ENCODE results near the gene SERPINH1. TPM values are rescaled to one million over a fixed set of nuclear protein-coding genes. Genes with fewer than 3 reads are reported as not detected.

Gene SERPINH1
- total and polyA plus RNA-seq, 2 donors (not counting 3 experiments of a cell fraction or from before 2014, with no cell fraction given): 409 to 816 TPM

DNA sequence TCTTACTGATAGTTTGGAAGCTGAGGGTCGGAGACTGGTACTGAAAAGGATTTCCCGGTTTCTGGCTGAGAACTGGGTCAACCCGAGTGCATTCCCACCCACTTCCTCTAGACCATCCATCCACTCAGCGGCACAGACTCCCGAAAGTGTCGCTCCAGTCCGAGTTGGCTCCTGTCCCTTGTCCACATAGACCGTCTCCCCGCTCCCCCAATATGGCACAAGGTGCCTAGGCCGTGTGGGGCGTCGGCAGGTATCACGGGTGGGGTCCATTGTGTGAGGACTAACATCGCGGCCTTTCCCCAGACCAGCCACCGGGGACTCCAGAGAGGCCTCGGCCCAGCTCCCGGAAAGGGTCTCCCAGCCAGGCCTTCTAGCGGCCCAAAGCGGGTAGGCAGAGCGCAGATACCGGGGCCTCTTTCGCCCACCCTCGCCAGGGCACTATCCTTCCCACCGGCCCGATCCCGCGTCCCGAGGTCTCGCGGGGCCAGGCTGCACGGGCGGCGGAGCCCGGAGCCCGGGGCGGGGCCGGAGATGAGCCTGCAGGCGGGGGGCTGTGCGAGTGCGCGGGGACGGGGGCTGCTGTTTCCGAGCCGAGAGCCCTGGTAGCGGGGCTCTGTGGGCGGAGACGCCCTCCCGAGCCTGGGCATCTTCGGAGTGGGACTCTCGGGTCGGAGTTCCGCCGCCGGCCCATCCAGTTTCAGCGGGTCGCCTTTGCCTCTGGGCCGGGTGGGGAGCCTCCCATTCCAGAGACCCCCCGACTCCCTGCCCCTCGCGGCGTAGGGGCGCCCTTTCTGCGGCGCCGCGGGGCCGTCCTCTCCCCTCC is 21.1 kb downstream of the SERPINH1 start:
- TSS peak; percentile 91 for BruUV-seq (replicated peaks)
- ChIA-PET CTCF (interaction anchor here (0.8 to 2.7 kb wide), 9 partner anchors 10 to 123 kb away, joined by 3 to 9 read pairs (median 5); no protein-coding TSS in a partner anchor), POLR2A (interaction anchor here (0.6 to 1.8 kb wide), 5 partner anchors 9 to 230 kb away, joined by 3 to 8 read pairs (median 7); no protein-coding TSS in a partner anchor)
- FAIRE-seq (peak; percentile 90), DNase-seq (ENCODE audit: low read depth, low spot score) (peak; percentile 84)
- no peaks in the 10 kb centered on the region for H4K20me1 ChIP-seq (replicated peaks; ENCODE audit: control insufficient read depth, extremely low read depth, insufficient read depth, low read length)
- H3K9me3 ChIP-seq (replicated peaks; ENCODE audit: control insufficient read depth, insufficient read depth, low read length): no peaks in the 10 kb centered on the region
- no peaks in the 10 kb centered on the region for H3K79me2 ChIP-seq (ENCODE audit: control insufficient read depth, insufficient read depth, low read length)
- no peaks in the 10 kb centered on the region for H3K36me3 ChIP-seq (ENCODE audit: control insufficient read depth in 2 of 2, extremely low read depth in 1 of 2, insufficient read depth in 2 of 2, low read length in 2 of 2)
- H3K27ac ChIP-seq (ENCODE audit: insufficient read depth, low read depth, low read length): peak overlapping the region; percentile 94
- peak overlapping the region; percentile 17 to 62 (median 38) for H3K4me3 ChIP-seq (replicated peaks in 1 of 3; ENCODE audit: insufficient read depth in 1 of 3, low read depth in 1 of 3, low read length in 3 of 3)
- dilution Hi-C loops (cut with MboI; ENCODE audit: extremely low pct_ligation_motif_present, low sequenced_read_pairs) (no loop called here), intact Hi-C loops (cut with micrococcal nuclease) (loop anchor here (1.0 kb wide), 4 partner anchors 18 to 115 kb away; no protein-coding TSS in a partner anchor)
- TF ChIP-seq FOS (IDR thresholded peaks at IDR 0.05; ENCODE audit: borderline replicate concordance, insufficient read depth, low read length): no peak
- TF ChIP-seq, protein P1, sequence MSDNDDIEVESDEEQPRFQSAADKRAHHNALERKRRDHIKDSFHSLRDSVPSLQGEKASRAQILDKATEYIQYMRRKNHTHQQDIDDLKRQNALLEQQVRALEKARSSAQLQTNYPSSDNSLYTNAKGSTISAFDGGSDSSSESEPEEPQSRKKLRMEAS (IDR thresholded peaks at IDR 0.05; ENCODE audit: insufficient read depth, insufficient read length): no peak
- peak; percentile 83 for TF ChIP-seq POLR2AphosphoS5 (IDR thresholded peaks at IDR 0.05; ENCODE audit: insufficient read depth, low read depth, low read length)
- peak; percentile 69 for TF ChIP-seq POLR2A (IDR thresholded peaks at IDR 0.05; ENCODE audit: low read depth, low read length)
- no peak for TF ChIP-seq GATA2 (IDR thresholded peaks at IDR 0.05; ENCODE audit: insufficient read depth, insufficient read length, low read depth, low read length)
- no peak for TF ChIP-seq EZH2 (IDR thresholded peaks at IDR 0.05; ENCODE audit: borderline replicate concordance, low read depth, low read length, severe bottlenecking)
- no peak for TF ChIP-seq MYC (IDR thresholded peaks at IDR 0.05; ENCODE audit: low read depth, low read length)
- TF ChIP-seq, protein P2, sequence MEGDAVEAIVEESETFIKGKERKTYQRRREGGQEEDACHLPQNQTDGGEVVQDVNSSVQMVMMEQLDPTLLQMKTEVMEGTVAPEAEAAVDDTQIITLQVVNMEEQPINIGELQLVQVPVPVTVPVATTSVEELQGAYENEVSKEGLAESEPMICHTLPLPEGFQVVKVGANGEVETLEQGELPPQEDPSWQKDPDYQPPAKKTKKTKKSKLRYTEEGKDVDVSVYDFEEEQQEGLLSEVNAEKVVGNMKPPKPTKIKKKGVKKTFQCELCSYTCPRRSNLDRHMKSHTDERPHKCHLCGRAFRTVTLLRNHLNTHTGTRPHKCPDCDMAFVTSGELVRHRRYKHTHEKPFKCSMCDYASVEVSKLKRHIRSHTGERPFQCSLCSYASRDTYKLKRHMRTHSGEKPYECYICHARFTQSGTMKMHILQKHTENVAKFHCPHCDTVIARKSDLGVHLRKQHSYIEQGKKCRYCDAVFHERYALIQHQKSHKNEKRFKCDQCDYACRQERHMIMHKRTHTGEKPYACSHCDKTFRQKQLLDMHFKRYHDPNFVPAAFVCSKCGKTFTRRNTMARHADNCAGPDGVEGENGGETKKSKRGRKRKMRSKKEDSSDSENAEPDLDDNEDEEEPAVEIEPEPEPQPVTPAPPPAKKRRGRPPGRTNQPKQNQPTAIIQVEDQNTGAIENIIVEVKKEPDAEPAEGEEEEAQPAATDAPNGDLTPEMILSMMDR (IDR thresholded peaks at IDR 0.05; ENCODE audit: extremely low read depth in 1 of 2, insufficient read depth in 1 of 2, low read depth in 1 of 2, low read length in 2 of 2): peak; percentile 9 to 20
- TF ChIP-seq JUN (IDR thresholded peaks at IDR 0.05; ENCODE audit: borderline replicate concordance, insufficient read depth, insufficient read length, low read depth): no peak
- peak overlapping the region; percentile 35 for H3K4me2 ChIP-seq (ENCODE audit: insufficient read depth, low read length)
- peak overlapping the region; percentile 94 for H3K9ac ChIP-seq (replicated peaks; ENCODE audit: extremely low read depth, insufficient read depth, low read length)
- H2AFZ ChIP-seq (ENCODE audit: low read depth, low read length): peak overlapping the region; percentile 36
- H3K27me3 ChIP-seq (ENCODE audit: control insufficient read depth in 2 of 2, insufficient read depth in 2 of 2, low read length in 2 of 2): no peaks in the 10 kb centered on the region
- H3K4me1 ChIP-seq (ENCODE audit: control insufficient read depth, extremely low read depth, insufficient read depth, low read length): peaks cover 21% of the 10 kb centered on the region
- H3K9me1 ChIP-seq (replicated peaks; ENCODE audit: control insufficient read depth, extremely low read depth, insufficient read depth, low read length): no peaks in the 10 kb centered on the region
